Kidney glomerular epithelial cell (primary cell): ENCODE data around the gene PLPP7.

Source experiments
- DNase-seq: peaks from one replicate; lab custom pipeline; 2025; lab: John Stamatoyannopoulos, UW

The PLPP7 gene

DNA sequence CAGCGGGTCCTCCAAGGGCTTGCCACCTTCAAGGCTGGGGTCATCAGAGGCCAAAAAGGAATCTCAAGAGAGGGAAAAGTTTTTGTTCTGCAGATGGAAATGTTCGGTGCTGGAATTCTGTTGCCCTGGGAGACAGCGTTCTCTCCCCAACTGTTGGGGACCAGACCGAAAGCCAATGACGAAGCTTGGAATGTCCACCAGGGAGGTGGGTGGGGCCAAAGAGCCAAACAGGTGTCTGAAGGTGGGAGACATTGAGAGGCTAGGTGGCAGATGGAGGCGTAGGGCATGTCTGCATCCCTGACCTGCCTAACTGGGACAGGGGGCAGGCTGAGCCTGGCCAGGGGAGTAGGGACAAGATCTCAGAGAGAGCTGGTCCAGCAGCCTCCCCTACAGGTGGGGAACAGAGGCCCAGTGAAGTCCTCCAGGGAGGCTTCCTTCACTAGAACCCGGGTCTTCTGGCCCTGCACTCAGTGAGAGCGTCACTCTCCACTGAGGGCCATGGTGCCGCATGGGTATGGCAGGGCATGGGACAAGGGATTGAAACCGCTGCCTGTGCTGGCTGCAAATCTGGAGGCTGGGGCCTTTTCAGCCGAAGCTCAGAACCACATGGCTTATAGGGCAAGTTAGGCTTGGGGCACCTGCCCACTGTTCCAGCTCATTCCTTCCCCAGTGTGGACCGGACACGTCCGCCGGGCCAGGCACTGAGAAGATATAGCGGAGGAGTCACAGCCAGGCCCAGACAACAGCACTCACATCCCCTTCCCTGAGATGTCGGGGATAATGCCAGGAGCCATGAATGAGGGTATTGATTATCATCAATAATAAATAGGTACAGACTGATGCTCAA is 8.2 kb upstream of the PLPP7 start:
- DNase-seq: no peak

DNA sequence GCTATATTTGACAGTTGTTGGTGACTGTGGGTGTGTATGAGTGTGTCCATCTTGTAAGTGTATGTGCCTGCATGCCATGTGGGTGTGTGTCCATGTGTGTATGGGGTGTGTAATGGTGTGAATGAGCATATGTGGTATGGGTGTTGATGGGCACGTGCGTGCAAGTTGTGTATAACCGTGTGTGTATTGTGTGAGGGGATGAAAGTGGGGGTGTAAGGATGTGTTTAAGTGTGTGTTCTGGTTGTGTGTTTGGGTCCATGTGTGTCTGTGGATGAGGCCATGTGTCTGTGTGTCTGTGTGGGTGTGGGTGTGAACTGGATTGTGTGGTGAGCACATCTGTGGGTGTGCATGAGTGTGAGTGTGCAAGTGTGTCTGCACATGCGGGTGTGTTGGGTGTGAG is 7.3 kb upstream of the PLPP7 start:
- no peak for DNase-seq

DNA sequence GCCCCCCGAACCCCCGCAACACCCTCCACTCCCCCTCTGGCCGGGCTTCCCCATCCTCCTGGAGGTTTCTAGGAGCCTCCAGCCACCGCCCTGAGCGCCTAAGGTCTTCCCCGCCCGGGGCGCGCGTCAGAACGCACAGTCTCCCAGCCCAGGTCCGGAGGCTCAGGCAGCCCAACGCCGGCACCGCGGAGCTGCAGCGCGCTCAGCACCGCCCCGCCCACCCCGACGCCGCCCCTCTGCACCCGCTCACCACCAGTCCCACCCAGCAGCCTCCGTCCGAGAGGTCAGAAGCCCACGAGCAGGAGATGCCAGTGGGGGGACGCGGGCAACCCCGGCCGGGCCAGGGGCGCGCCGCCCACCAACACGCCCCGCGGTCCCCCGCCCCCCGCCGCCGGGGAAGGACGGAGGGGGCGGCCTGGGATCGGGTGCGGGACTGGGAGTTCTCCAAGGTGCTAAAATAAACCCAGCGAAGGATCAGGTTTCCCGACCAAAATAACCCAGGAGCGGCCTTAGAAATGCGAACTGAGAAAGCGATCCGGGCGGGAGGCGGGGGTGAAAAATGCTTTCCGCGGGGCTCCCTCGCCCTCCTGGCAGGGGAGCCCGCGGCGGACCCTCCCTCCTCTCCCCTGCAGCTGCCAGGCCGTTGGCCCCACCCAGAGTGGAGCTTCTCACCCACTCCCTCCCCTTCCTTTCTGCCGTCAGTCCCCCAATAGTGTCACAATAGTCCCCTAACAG is 6.7 kb upstream of the PLPP7 start:
- no peak for DNase-seq

DNA sequence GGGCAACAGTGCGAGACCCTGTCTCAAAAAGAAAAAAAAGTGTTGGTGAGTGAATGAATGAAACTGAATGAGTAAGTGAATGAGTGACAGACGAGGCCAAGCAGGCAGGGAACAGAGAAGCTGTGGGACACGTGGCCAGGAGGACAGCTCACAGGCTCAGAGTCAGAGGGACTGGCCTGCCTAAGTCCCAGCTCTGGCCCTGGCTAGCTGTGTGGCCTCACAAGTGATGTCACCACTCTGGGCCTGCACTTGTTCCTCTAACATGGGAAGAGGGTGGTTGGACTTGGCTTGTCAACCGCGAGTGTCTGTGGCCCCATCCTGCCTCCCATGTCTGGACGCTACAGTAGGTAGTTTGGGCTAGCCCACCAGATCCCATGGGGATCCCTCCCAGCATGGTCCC is 4.7 kb upstream of the PLPP7 start:
- DNase-seq: no peak

DNA sequence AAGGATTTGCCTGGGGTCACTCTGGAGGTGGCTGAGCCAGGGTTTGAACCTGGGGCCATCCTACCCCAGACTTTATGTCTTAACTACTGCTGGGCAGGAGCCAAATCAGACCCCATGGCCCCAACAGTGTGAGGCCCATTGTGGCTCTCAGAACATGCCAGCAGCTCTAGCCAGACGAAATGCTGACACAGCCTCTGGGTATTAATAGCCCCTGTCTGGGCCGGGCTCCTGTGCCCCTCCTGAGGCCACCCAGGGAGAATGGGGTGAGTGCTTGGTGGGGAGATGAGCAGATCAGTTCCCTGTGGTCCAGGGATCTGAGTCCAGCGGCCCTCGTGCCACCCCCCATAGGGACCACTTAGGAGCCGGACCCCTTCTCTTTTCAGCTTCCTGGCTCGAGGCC is 2.2 kb upstream of the PLPP7 start:
- no peak for DNase-seq

DNA sequence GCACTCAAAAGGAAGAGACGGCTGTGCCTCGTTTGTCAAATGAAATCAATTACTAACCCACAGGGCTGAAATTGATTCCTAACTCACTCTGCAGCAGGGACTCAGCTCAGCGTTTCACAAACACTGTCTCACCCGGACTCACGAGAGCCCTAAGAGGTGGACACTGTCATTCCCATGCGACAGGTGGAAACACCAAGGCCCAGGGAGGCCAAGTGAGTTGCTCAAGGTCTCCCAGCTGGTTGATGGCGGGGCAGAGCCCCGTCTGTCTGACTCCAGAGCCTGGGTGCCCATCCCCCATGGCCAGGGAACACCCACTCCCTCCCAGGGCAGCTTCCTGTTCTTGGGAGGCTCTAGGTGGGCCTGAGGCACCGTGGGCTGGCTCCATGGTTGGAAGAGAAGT is 1.3 kb upstream of the PLPP7 start:
- DNase-seq: no peak

DNA sequence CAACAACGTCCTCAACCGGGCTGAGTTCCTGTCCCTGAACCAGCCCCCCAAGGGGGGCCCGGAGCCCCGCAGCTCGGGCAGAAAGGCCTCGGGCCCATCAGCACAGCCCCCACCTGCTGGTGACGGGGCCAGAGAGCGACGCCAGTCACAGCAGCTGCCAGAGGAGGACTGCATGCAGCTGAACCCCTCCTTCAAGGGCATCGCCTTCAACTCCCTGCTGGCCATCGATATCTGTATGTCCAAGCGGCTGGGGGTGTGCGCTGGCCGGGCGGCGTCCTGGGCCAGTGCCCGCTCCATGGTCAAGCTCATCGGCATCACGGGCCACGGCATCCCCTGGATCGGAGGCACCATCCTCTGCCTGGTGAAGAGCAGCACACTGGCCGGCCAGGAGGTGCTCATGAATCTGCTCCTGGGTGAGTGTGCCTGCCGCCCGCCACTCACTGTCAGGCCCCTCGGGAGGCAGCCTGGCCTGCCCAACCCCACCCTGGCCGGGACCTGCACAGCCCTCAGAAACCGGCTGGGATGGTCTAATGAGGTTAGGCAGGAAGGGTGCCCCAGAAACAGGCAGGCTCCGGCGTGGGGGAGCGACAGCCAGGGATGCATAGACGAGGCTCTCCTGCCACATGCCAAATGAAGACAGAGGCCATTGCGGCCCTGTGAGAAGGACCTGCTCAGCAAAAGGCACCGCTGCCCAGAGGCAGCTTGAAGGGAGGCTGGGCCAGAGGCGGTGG is 678 bp downstream of the PLPP7 start:
- no peak for DNase-seq

DNA sequence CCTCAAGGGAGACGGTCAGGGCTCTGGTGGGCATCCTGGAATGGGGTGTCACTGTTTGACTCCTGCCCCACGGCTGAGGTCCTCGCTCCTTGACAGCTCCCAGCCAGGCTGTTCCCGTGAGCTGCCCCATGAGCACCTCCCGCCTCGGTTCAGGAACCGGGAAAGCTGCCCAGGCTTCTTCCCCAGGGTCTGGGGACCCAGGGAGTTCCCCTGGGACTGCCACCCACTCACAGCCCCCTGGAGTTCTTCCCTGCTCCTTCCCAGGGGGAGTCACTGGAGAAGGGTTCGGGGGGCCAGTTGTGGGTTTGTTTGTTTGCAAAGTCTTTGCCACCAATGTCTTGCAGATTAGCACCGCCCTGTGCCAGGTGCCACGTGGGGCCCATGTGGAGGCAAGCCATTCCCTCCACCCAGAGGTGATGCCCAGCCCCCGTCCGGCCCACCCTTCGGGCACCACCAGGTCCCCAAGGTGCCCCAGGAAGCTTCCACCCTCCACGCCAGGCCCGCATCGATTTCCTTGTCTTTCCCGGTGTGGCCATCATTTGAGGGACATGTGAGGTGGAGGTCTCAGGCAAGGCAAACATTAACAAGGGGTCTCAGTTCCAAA is 1.3 kb downstream of the PLPP7 start:
- no peak for DNase-seq

DNA sequence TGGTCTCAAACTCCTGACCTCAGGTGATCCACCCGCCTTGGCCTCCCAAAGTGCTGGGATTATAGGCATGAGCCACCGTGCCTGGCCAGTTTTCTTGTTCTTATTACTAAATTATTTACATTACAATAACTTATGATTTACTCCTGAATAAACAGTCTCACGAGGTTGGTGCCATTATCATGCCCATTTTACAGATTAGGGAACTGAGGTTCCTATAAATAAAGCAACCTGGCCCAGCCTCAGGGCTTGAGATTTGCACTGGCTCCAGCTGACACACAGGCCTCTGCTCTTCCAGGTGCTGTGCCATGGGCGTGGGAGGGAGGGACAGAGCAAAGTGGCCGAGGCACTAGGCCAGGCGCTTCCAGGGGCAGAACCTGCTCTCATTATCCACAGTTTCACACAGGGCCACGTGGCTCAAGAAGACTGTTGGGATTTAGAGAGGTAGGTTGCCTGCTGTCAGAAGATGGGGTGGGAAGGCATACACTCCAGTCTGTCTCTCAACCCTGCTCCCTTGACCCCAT is 2.3 kb downstream of the PLPP7 start:
- no peak for DNase-seq

DNA sequence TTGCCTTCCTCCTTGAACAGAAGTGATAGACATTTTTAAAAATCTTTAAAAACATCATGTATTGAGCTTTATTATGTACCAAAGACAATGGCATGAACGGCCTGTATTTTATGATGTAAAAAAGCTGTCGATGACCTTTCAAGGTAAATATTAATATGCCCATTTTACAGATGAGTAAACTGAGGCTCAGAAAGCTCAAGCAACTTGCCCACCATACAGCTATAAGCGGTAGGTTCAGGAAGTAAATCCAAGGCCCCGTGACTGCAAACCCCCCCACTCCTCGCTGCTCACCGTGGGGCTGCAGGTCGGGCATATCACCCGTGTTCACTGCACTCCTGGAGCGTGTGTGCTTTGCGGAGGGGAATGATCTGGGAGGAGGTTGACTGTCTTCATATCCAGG is 3.4 kb downstream of the PLPP7 start:
- DNase-seq: no peak

DNA sequence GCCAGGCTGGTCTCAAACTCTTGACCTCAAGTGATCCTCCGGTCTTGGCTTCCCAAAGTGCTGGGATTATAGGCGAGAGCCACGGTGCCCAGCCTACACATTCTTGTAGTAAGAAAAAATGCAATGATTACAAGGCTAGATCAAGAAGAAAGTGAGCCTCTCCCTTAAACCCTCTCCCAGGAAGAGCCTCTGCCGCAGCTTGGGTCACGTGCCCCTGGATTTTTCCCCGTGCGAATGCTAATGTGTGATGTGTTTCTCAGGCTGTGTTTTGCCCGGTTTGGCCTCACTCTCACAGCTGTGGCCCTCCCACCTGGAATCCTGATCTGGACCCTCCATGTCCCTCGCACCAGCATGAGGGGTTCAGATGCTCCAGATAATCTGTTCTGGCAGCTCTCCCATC is 6.9 kb downstream of the PLPP7 start:
- DNase-seq: no peak

DNA sequence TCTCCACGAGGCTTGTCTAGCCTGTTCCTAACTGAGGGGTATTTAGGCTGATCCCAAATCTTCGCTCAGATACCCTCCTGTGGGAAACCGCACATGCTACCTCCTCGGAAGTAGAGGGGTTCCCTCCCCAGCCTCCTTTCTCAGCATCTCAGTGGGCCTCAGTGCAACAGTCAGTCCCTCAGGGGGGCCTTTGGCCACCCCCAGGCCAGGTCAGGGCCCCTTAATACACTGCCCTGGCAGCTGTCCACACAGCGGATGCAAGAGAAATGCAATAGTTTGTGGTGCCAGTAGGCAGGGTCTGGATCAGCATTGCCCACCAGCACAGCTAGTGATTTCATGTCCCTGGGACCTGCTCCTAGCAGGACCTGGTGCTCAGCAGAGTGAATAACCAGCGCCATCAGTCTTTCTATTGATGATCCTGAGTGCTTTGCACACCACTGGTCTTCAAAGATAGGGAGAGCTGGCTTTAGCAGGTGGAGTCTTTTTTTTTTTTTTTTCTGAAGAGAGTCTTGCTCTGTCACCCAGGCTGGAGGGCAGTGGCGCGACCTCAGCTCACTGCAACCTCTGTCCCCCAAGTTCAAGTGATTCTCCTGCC is 7.5 kb downstream of the PLPP7 start:
- no peak for DNase-seq

DNA sequence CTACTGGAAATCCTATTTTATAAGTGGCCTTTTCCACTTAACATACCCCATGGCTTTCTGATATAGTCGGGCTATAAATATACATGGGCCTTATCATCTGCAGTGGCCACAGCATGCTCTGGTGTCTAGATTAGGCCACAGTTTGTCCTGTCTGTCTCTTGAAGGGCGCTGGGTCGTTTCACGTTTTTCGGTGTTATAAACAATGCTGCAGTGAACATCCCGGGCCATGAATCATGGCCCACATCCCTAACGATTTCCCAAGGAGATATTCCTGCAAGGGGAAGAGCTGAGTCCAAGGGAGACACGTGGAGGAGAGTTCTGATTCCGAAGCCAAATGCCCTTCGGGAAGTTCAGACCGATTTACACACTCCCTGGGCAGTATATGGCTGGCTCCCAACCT is 8.4 kb downstream of the PLPP7 start:
- no peak for DNase-seq

DNA sequence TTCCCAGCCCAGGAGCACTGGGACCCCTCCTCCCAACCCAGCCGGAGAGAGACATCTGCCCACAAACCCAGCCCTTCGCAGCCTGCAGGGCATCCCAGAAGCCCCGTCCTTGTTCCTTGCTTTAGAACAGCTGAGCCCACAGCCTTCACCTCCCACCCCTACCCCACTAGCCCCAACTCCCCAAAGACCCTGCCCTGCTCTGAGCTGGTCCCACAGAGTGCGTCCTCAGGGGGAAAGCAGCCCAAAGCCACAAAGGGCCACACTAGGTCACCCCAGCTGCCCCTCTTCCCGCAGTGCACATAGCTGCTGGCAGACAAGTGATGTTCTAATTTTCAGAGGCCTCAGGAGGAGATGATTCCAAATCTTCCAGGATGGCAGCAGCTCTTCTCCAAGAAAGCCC is 8.8 kb downstream of the PLPP7 start:
- DNase-seq: no peak

DNA sequence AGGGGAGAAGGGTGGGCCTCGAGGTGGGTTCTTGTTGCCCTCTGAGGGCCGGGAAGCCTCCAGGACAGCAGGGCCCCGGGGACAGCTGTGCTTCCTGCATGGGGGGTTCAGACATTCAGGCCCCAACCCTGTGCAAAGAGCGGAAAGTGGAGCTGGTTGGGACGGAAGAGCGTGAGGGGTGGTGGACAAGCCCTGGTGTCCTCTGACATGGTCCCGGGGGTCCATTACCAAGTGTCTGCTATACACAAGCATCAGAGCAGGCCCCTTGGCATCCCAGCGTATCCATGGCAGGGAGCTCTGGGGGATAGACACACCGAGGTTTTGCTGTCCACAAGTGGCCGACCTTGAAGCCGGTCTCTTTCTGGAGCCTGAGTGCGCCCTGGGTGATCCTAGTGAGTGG is 9.3 kb downstream of the PLPP7 start:
- DNase-seq: no peak

DNA sequence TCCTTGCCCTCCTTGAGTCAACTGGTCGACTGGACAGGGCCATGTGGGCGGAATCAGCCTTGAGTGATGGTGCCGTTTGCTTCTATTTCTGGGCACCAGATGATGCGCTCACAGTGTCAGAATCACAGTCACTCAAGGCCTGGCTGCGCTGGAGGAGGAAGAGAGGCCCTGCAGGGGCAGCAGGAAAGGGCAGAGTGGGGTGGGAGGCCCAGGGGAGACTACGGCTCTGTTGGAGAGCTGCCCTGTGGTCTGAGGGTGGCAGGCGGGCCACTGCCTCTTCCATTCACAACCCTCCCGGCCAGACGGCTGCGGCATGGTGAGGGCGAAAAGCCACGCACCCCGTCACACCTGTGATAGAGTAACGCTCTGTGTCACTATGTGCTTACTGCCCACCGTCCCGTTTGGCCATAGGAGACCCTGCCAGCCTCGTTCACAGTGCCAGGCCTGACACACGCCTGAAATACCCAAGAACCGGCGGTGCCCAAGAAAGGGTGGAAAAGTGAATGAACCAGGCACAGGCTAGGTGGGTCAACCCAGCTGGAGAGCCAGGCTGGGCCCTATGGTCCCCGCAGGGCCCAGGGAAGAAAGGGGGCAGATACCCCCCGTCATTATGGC is 9.9 kb downstream of the PLPP7 start:
- no peak for DNase-seq

DNA sequence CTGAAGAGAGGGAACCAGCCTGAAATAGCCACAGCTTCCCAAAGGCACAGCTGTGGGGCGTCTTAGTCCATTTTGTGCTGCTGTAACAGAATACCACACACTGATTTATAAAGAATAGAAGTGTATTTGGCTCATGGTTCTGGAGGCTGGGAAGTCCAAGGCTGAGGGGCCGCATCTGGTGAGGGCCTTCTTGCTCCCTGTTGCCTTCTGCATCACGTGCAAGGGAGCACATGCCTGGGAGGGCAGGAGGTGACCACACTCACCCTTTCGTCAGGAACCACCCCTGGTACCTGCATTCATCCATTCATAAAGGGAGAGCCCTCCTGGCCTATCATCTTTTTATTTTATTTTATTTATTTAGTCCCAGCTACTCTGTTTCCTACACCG is 10.4 kb downstream of the PLPP7 start:
- no peak for DNase-seq

DNA sequence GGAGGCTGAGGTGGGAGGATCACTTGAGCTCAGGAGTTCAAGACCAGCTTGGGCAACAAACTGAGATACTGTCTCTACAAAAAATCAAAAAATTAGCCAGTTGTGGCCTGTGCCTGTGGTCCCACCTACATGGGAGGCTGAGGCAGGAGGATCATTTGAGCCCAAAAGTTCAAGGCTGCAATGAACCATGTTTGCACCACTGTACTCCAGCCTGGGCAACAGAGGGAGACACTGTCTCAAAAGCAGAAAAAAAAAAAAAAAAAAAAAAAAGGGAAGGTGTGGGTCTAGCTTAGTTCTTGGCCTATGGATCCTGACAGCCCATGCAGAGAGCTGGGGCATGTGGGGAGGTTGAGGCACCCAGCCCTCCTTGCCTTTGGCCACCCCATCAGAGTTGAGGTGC is 10.9 kb downstream of the PLPP7 start:
- no peak for DNase-seq

DNA sequence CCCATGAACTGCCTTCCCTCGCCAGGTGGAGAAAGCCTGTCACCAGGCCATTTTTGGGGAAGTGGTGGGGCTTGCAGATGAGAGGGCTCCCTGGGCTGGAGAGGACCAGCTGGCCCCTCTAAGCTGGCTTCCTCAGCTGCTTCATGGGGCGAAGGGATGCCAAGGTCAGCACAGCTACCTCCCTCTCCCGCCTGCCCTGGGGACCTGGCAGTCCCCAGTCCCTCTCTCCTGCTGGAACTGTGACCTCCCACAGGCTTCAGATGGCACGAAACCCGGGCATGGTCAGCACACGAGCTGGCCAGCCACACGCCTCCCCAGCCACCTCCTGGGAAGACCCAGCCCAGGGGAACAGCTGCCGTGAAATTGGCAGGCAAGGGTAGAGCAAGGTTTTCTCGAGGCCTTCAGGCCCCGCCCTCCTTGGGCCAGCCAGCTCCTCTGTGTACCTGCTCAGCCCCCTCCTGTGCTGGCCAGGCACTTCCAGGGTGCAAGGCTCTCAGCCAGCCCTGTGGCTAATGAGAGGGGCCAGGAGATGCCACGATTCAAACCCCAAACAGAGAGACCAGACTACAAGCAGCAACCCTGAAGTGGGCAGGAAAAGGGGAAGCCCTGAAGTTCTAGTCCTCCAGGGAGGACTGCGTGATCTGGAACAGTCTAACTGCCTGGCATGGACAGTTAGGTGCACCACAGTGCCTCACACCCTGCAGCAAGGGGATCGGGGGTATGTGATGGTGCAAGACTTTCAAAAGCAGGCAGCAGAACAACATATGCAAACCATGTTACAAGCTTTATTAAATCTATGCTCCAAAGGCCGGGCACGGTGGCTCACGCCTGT is 12.9 kb downstream of the PLPP7 start:
- DNase-seq: no peak
